ENCODE data around the gene CRAMP1.

CRAMP1 gene

DNA sequence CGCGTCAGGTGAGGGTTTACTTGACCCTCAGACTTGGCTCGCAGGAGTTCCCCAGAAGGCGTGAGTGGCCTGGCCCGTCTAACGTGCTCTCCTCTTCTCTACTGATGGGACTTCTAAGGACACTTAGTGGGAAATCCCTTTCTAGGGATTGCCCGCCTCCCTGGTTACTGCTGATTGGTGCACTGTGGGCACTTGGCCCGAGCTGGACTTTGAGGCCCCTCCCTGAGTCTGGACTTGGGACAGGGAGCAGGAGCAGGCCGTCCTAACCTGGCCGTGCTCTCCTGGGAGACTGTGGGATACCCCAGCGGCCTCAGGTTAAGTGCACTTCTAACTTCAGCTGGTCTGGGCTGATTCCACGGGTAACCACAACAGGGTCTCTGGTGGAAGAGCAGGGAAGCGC is 15.0 kb upstream of the CRAMP1 start:
- no peak for DNase-seq

DNA sequence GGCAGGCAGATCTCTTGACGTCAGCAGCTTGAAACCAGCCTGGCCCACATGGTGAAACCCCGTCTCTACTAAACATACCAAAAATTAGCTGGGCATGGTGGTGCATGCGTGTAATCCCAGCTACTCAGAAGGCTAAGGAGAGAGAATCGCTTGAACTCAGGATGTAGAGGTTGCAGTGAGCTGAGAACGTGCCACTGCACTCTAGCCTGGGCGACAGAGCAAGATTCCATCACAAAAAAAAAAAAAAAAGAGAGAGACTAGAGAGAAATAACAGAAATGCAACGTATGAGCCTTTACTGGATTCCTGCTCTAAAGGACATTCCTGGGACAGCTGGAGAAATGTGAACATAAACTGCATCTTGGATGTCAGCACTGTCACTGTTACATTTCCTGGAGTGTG is 11.1 kb upstream of the CRAMP1 start:
- DNase-seq, result no peak

DNA sequence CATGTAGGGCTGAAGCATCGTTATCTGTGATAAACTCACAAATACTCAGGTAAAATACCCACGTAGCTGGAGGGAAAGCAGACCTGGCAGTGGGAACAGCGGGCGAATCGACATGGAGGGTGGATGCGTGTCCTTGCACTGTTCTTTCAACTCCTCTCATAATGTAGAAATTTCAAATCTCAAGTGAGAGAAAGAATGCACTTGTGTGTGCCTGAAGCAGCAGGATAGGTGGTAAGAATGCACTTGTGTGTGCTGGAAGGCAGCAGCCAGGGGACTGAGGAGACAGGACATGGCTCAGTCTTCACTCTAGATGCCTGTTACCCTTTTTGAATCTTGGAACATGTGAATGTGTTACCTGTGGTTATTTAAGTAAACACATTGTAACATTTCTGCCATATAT is 10.7 kb upstream of the CRAMP1 start:
- no peak for DNase-seq

- no peak for DNase-seq
Observed at GRCh38 chr16:1602285-1602684, 9.9 kb upstream of the CRAMP1 start.

DNA sequence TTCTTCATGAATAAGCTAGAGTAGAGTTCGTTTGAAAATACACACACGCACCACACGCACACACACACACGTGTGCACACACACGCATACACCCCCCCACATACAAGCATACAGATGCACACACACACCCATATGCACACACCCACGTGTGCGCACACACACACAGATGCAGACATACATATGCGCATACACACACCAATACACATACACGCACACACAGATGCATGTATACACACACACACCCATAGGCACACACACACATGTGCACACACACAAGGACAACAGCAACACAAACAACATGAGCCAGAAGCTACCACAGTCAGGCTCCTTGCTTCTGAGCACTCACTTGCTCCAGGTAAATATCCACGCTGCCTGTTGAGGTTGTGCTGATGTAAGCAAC is 5.4 kb upstream of the CRAMP1 start:
- no peak for DNase-seq

DNA sequence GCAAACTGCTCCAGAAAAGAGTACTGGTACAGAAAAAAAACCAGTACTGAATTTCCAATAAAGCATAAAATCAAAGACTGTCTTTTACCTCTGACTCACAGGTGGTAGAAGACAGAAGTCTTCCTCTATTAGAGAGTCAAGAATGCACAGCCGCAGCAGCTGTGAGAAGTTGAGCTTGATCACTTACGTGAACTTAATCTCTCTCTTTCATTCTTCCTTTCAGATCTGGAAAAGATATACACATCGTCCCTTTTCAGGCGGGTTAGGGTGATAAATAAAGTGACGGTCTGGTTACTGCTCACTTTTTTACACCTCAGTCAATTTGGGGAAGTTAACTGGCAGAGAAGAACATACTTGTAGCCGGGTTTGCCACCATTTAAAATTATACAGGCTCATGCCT is 4.2 kb upstream of the CRAMP1 start:
- DNase-seq, result no peak

- peak; percentile 86 to 88 for DNase-seq
Observed at GRCh38 chr16:1610071-1610898, 1.9 kb upstream of the CRAMP1 start.

DNA sequence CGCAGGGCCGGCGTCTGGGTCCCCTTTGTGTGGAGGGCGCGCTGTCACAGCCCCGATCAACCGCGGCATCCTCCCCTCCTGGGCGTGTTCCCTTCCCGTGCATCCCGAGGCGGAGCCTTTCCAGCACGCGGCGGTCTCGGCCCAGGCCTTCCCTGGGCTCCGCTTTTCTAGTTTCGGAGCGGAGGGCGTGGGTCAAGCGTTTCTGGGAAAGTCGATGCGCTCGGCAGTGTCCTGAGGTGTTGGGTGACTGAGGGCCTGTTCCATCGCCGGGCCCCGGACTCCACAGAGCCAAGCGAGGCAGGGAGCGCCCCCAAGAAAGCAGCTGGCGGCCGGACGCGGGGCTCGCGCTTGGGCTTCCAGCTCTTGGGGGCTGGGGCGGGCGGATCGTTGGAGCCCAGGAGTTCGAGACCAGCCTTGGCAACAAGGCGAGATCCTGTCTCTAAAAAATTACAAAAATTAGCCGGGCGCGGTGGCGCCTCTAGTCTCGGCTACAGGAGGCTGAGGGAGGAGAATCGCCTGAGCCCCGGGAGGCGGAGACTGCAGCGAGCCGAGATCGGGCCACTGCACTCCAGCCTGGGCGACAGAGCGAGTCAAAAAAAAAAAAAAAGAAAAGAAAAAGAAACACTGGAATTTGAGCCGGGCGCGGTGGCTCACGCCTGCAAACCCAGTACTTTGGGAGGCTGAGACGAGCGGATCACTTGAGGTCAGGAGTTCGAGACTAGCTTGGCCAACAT is 1.1 kb upstream of the CRAMP1 start:
- peak in 1 of 2 donors; percentile 14 for DNase-seq

GRCh38 chr16:1613211-1613622 is 1.1 kb downstream of the CRAMP1 start:
- no peak for DNase-seq

DNA sequence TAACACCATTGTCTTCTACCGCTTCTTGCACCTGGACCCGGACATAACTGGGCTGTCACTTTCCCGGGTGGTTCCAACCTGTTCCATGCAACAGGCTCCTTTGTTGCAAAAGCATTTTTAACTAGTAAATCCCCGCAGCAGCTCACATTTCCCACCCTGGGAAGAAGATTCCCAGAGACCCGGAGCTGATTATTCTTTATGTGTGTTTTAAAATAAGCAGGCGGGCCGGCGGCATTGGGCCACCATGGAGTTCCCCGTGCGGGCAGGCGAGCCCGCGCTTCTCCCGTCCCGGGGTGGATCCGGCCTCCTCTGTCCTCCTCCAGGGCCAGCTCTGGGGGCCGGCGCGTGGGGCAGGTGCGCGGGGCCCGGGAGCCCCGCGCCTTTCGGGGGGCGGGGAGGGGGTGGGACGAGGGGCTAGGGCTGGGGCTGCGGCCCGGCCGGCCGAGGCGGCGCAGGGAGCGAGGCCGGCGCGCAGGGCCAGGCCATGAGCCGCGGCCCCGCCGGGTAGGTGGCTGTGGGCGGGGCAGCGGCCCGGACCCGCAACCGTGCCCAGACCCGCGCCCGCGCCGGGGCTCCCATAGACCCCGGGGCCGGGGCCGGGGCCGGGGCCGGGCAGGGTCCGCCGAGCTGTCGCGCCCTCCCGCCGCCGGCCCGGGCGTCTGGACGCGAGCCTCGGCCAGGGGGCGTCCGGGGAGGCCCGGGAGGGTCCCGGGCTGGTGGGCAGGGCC is 1.7 kb downstream of the CRAMP1 start:
- no peak for DNase-seq

DNA sequence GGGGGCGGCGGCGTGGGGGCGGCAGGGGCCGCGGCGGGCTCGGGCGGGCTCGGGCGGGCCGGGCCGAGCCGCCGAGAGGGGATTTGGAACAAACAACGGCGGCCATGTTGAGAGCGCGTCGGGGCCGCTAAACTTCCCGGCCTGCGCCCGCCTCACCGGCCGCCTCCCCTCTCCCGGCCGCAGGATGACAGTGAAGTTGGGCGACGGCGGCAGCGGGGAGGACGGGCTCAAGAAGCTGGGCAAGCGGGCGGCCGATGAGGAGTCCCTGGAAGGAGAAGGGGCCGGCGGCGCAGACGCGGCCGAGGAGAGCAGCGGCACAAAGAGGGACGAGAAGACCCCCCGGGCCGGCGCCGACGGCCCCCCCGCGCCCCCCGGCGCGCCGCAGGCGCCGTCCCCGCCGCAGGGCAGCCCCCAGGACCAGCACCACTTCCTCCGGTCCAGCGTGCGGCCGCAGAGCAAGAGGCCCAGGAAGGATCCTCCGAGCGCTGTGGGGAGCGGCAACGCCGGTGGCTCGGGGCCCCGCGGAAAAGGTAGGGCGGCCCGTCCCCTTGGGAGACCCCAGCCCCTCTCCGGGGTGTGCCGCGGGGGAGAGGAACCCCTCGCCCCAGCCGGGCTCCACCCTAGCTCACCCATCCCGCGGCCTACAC is 2.4 kb downstream of the CRAMP1 start:
- DNase-seq, result peak in 1 of 2 donors; percentile 4

DNA sequence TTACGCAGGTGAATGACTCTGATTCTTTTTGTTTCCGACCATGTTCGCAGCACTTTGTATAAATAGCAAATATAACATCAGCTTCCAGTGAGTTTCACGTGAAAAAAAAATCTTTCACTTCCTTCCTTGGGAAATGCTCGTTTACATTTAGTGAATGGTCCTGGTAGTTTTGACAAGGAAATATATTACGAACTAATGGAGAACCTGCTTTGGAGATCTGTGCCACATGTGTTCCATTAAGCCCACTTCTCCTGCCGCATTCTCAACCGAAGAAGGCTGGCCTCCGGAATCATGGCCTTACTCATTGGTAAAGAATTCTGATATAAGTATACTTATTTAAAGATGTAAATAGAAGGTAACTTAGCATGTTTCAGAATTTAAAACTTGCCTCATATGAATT is 3.6 kb downstream of the CRAMP1 start:
- no peak for DNase-seq

GRCh38 chr16:1619976-1620375 is 7.8 kb downstream of the CRAMP1 start:
- DNase-seq, result no peak

- DNase-seq, result no peak
Observed at GRCh38 chr16:1620391-1620790, 8.2 kb downstream of the CRAMP1 start.

DNA sequence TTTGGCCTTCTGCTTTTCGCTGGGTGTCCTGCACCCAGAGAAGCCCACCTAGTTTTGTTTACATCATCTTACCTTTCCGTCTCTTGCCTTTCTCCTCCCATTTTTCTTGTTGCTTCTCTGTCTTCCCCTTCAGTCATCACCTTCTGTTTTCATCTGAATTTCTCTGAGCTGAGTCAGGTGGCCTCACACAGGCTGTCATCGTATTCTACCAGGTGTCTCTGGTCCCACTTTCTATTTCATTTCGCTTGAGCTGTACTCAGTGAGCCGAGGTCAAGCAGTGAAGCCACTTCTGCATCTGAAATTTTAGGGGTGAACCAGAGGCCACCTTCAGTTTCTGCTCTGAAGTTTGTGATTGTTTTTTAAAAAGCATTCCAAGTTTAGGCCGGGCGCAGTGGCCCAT is 9.7 kb downstream of the CRAMP1 start:
- DNase-seq, result no peak

DNA sequence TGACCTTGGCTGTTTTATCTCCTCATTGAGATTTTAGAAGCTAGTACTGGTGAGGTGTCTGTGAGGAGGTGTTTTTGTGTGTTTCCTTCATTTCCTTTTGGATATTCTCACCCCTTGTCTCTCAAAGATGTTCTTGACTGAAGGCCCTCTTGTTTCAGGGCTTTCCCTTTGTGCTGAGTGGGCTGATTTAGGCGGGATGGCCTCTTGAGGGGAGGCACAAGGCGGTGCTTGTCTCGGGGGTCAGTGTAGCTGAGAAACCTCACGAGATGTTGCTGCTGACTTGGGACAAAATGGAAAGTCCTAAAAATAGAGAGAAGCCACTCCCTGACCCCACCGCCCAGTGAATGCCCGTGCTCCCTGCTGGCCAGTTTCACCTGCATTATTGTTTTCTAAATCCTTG is 14.2 kb downstream of the CRAMP1 start:
- no peak for DNase-seq

DNA sequence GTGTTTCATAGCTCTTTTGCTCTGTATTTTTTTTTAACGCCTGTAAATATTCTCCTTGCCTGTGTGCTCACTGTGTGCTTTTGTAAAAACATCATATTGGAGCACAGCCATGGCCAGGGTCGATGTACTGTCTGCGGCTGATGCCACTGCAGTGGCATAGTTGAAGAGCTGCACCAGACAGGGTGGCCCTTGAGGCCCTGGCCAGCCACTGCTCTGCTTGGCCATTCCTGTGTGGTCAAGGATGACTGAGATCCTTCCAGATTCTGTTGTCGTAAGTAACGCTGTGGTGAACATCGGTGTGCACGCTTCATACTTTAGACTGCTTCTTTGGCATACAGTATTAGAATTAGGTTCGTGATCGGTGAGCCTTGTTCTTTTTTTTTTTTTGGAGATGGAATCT is 14.6 kb downstream of the CRAMP1 start:
- DNase-seq, result no peak

- no peak for DNase-seq
Observed at GRCh38 chr16:1630450-1631213, 18.5 kb downstream of the CRAMP1 start.

DNA sequence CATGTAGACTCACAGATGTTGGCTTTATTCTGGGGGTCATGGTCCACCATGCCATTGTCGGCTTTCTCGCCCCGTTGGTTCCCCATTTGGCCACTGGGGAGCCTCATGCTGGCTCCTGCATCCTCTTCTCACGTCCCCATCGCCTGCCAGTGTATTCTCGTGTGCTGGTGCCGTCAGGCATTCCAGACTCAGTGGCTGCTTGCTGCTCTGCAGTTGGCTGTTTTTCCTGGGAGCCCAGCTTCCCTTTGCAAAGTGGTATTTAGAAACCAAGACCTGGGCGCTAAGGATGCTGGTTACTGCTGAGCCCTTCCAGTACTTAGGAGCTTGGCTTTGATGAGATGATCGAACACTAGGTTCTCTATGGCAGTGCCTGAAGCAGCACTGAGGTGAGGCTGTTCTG is 19.1 kb downstream of the CRAMP1 start:
- DNase-seq, result no peak

DNA sequence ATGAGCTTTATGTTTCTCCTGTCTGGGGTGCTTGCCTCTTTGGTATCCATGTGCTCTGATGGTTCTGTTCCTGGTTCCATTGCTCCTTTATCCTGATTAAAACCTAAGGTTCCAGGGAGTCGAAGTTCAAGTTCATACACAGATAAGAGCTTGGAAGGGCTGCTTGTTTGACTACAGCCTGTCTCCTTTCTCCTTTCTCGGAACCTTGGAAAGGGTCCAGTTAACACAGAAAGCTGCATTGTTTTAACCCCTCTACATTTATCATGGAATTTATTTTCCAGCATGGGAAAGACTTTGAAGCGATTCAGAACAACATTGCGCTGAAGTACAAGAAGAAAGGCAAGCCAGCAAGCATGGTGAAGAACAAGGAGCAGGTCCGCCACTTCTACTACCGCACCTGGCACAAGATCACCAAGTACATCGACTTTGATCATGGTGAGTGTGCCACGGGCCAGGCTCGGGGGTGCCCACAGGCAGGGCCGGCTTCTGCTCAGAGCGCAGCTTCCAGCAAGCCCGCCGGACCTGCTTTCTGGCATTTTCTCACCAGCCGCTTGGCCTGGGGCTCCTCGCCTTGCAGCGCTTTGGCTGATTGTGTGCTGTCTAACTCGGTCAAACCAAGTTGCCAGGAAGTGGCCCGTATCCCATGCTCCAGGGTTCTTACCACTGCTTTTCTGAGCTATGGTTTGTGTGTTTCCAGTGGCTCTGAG is 19.9 kb downstream of the CRAMP1 start:
- DNase-seq, result no peak

GRCh38 chr16:1632638-1632970 is 20.4 kb downstream of the CRAMP1 start:
- DNase-seq, result no peak

DNA sequence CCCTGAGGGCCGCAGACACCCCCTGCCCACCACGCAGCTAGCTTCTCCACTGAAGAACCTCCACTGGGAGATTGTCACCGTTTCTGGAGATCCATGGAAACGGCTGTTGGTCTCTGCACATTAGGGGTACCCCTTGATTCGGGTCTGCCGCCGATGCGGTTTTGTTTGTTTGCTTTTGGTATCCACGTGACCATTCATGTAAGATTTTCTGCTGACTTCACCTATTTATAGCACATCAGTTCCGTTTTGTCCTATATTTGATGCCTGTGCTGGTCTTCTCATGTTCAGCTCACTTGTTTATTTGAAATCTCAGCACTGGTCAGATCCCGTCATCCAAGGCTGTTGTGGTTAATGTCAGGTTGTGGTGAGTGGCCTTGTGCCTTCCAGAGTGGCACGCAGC is 21.1 kb downstream of the CRAMP1 start:
- DNase-seq, result no peak

Measured in activated CD4-positive, alpha-beta T cell treated with anti-CD3 and anti-CD28 coated beads for 4 hours (primary cell).